ENCODE measurements around the gene NUDCD3.

DNA sequence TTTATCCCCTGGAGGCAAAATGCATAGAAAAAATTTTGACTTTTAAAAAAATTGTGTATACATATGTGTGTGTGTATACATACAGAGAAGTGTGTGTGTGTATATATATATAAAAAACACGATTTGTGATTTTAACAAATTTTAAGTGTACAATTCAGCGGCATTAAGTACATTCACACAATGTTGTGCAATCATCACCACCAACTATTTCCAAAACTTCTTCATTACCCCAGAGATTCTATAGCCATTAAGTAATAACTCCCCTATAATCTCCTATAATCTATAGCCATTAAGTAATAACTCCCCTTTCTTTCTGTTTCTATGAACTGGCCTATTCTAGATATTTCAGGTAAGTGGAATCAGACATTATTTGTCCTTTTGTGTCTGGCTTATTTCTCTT is 144.4 kb downstream of the NUDCD3 start:
- TF ChIP-seq, protein P1, sequence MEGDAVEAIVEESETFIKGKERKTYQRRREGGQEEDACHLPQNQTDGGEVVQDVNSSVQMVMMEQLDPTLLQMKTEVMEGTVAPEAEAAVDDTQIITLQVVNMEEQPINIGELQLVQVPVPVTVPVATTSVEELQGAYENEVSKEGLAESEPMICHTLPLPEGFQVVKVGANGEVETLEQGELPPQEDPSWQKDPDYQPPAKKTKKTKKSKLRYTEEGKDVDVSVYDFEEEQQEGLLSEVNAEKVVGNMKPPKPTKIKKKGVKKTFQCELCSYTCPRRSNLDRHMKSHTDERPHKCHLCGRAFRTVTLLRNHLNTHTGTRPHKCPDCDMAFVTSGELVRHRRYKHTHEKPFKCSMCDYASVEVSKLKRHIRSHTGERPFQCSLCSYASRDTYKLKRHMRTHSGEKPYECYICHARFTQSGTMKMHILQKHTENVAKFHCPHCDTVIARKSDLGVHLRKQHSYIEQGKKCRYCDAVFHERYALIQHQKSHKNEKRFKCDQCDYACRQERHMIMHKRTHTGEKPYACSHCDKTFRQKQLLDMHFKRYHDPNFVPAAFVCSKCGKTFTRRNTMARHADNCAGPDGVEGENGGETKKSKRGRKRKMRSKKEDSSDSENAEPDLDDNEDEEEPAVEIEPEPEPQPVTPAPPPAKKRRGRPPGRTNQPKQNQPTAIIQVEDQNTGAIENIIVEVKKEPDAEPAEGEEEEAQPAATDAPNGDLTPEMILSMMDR (optimal IDR thresholded peaks at IDR 0.05 in 1 of 3, IDR thresholded peaks at IDR 0.05 in 1 of 3, conservative IDR thresholded peaks at IDR 0.05 in 1 of 3; ENCODE audit: extremely low read depth in 1 of 3, insufficient read depth in 2 of 3, low read length in 3 of 3): no peak
- no peak for TF ChIP-seq EZH2 (IDR thresholded peaks at IDR 0.05; ENCODE audit: low read length)
